ENCODE data around the gene TREX2. TPM values are rescaled to one million over a fixed set of nuclear protein-coding genes. Genes with fewer than 3 reads are reported as not detected.

TREX2 gene
- total RNA-seq, 1 donor from 2014 or later = 1.2 TPM

GRCh38 chrX:153447581-153447960 lies 1.7 kb upstream of the TREX2 start:
- no peak for TF ChIP-seq CTCF (IDR thresholded peaks at IDR 0.05)
- no peaks in the 10 kb centered on the region for H3K9me3 ChIP-seq
- no peaks in the 10 kb centered on the region for H3K36me3 ChIP-seq
- no peaks in the 10 kb centered on the region for H3K27me3 ChIP-seq
- DNase-seq (no peak), ATAC-seq (no peak)
- no peak overlapping the region for H3K27ac ChIP-seq
- no peak overlapping the region for H3K4me3 ChIP-seq
- no peaks in the 10 kb centered on the region for H3K4me1 ChIP-seq
- intact Hi-C loops (cut with DNase I) = no loop called here

GRCh38 chrX:153446950-153447580 lies 1.2 kb upstream of the TREX2 start:
- no peak for TF ChIP-seq CTCF (IDR thresholded peaks at IDR 0.05)
- H3K27ac ChIP-seq = no peak overlapping the region
- H3K4me1 ChIP-seq = no peaks in the 10 kb centered on the region
- no peaks in the 10 kb centered on the region for H3K9me3 ChIP-seq
- intact Hi-C loops (cut with DNase I) = no loop called here
- H3K27me3 ChIP-seq = no peaks in the 10 kb centered on the region
- no peak overlapping the region for H3K4me3 ChIP-seq
- no peak for DNase-seq
- ATAC-seq = no peak
- no peaks in the 10 kb centered on the region for H3K36me3 ChIP-seq

GRCh38 chrX:153446636-153446936 lies 730 bp upstream of the TREX2 start:
- intact Hi-C loops (cut with DNase I) = no loop called here
- Histone ChIP-seq H3K27me3 (no peaks in the 10 kb centered on the region), H3K4me3 (no peak overlapping the region), H3K4me1 (no peaks in the 10 kb centered on the region), H3K36me3 (no peaks in the 10 kb centered on the region), H3K9me3 (no peaks in the 10 kb centered on the region), H3K27ac (no peak overlapping the region)
- TF ChIP-seq CTCF (IDR thresholded peaks at IDR 0.05) = no peak
- no peak for DNase-seq
- ATAC-seq = no peak

GRCh38 chrX:153445106-153445855 lies 575 bp downstream of the TREX2 start:
- Histone ChIP-seq H3K27me3 (no peaks in the 10 kb centered on the region), H3K36me3 (no peaks in the 10 kb centered on the region), H3K9me3 (no peaks in the 10 kb centered on the region), H3K4me1 (no peaks in the 10 kb centered on the region), H3K4me3 (no peak overlapping the region), H3K27ac (no peak overlapping the region)
- intact Hi-C loops (cut with DNase I) = no loop called here
- DNase-seq (no peak), ATAC-seq (no peak)
- TF ChIP-seq CTCF (IDR thresholded peaks at IDR 0.05) = no peak

GRCh38 chrX:153444333-153445011 lies 1.4 kb downstream of the TREX2 start:
- H3K4me3 ChIP-seq = no peak overlapping the region
- no peaks in the 10 kb centered on the region for H3K27me3 ChIP-seq
- H3K9me3 ChIP-seq = no peaks in the 10 kb centered on the region
- ATAC-seq = no peak
- H3K27ac ChIP-seq = no peak overlapping the region
- TF ChIP-seq CTCF (IDR thresholded peaks at IDR 0.05) = no peak
- H3K4me1 ChIP-seq = no peaks in the 10 kb centered on the region
- intact Hi-C loops (cut with DNase I) = no loop called here
- no peaks in the 10 kb centered on the region for H3K36me3 ChIP-seq
- DNase-seq = no peak

All from upper lobe of right lung (tissue), 1 donor.